Neural cell (in vitro differentiated cells): ENCODE results near the gene ACP1. TPM values are rescaled to one million over a fixed set of nuclear protein-coding genes. Genes with fewer than 3 reads are reported as not detected.

Experiments
- H2AFZ ChIP-seq: fragments of 200-600, 300-800 bp; sonication (generic), shearing (Covaris generic); 2 replicates; pipeline ENCODE4 v1.6.0; 2014; ENCODE audit warnings: low read depth, mild to moderate bottlenecking, antibody characterized with exemption, low read length, moderate library complexity
- H3F3A ChIP-seq: fragments of 200-600 bp; shearing (Covaris generic); 2 replicates; pipeline ENCODE4 v1.6.1; 2016; ENCODE audit warnings: mild to moderate bottlenecking, moderate library complexity, mixed read lengths, antibody characterized with exemption, low read length; ENCODE audit not compliant: insufficient read depth, poor library complexity, severe bottlenecking
- H3K27ac ChIP-seq: fragments of 200-600, 300-800 bp; sonication (generic), shearing (Covaris generic); 2 replicates; pipeline ENCODE4 v1.5.1; 2014; ENCODE audit warnings: mild to moderate bottlenecking, low read length, moderate library complexity
- H3K27me3 ChIP-seq: fragments of 300-800, 200-600 bp; sonication (generic), shearing (Covaris generic); 2 replicates; pipeline ENCODE4 v1.6.0; 2014; ENCODE audit warnings: mild to moderate bottlenecking, low read depth, low read length, moderate library complexity; ENCODE audit not compliant: insufficient read depth
- H3K36me3 ChIP-seq: fragments of 300-800, 200-600 bp; sonication (generic), shearing (Covaris generic); 2 replicates; pipeline ENCODE4 v1.5.1; 2014; ENCODE audit warnings: mild to moderate bottlenecking, antibody characterized with exemption, low read length, moderate library complexity; ENCODE audit not compliant: insufficient read depth
- H3K4me2 ChIP-seq: fragments of 300-800, 200-600 bp; sonication (generic), shearing (Covaris generic); 2 replicates; pipeline ENCODE4 v1.6.0; 2014; ENCODE audit warnings: mild to moderate bottlenecking, low read length
- H3K4me3 ChIP-seq: fragments of 300-800, 200-600 bp; sonication (generic), shearing (Covaris generic); 2 replicates; pipeline ENCODE4 v1.5.1; 2014; ENCODE audit warnings: mild to moderate bottlenecking, low read length, moderate library complexity
- H3K79me2 ChIP-seq: fragments of 200-600 bp; shearing (Covaris generic); replicated peaks from 2 replicates; pipeline ENCODE4 v1.6.0; 2014; ENCODE audit warnings: mild to moderate bottlenecking, low read length, moderate library complexity; ENCODE audit not compliant: insufficient read depth
- H3K9ac ChIP-seq: fragments of 300-800, 200-600 bp; sonication (generic), shearing (Covaris generic); 2 replicates; pipeline ENCODE4 v1.6.1; 2016; ENCODE audit warnings: mild to moderate bottlenecking, low read length, mixed read lengths
- H3K9me2 ChIP-seq: fragments of 200-600 bp; shearing (Covaris generic); 2 replicates; pipeline ENCODE4 v1.6.1; 2016; ENCODE audit warnings: mild to moderate bottlenecking, low read length, mixed read lengths; ENCODE audit not compliant: insufficient read depth
- H3K9me3 ChIP-seq: fragments of 200-600, 300-800 bp; sonication (generic), shearing (Covaris generic); 2 replicates; pipeline ENCODE4 v1.6.1; 2016; ENCODE audit warnings: mild to moderate bottlenecking, mixed run types, low read length, moderate library complexity, mixed read lengths
- H4K20me1 ChIP-seq: fragments of 200-600 bp; shearing (Covaris generic); 2 replicates; pipeline ENCODE4 v1.6.1; 2016; ENCODE audit warnings: mild to moderate bottlenecking, mixed run types; ENCODE audit not compliant: insufficient read depth
- EP300 ChIP-seq: fragments of 450-650 bp; conservative IDR thresholded peaks from 2 replicates; pipeline ENCODE4 v1.6.1; 2014; ENCODE audit warnings: antibody characterized with exemption, mild to moderate bottlenecking, moderate library complexity; ENCODE audit not compliant: poor library complexity, severe bottlenecking
- EZH2 ChIP-seq: fragments of 200-600, 300-800 bp; shearing (Covaris generic), sonication (generic); IDR thresholded peaks from 2 replicates; pipeline ENCODE4 v1.6.1; 2014; ENCODE audit warnings: antibody characterized with exemption, low read length, borderline replicate concordance, mild to moderate bottlenecking; ENCODE audit not compliant: insufficient read depth, poor library complexity, severe bottlenecking
- MXI1 ChIP-seq: fragments of 450-650 bp; conservative IDR thresholded peaks from 2 replicates; pipeline ENCODE4 v1.6.1; 2014; ENCODE audit warnings: antibody characterized with exemption, mild to moderate bottlenecking; ENCODE audit not compliant: poor library complexity, severe bottlenecking
- POLR2AphosphoS5 ChIP-seq: IDR thresholded peaks from 2 replicates; pipeline ENCODE4 v1.6.1; 2012
- RAD21 ChIP-seq: fragments of 450-650 bp; conservative IDR thresholded peaks from 2 replicates; pipeline ENCODE4 v1.6.1; 2014; ENCODE audit warnings: antibody characterized with exemption, mild to moderate bottlenecking, moderate library complexity
- SMC3 ChIP-seq: fragments of 450-650 bp; conservative IDR thresholded peaks from 2 replicates; pipeline ENCODE4 v1.6.1; 2014; ENCODE audit warnings: antibody characterized with exemption, mild to moderate bottlenecking, moderate library complexity; ENCODE audit not compliant: poor library complexity
- TAF1 ChIP-seq: IDR thresholded peaks from 2 replicates; pipeline ENCODE4 v1.6.1; 2012; ENCODE audit warnings: low read depth
- polyA plus RNA-seq: library from polyadenylated mRNA; depleted of rRNA; stranded (reverse); fragments of >200 nt; gene quantifications from 2 replicates; pipeline ENCODE4 v1.2.3, GENCODE V29; 2014
- TF ChIP-seq, protein P1 (sequence below): fragments of 450-650 bp; IDR thresholded peaks from 2 replicates; pipeline ENCODE4 v1.5.1; 2014; ENCODE audit warnings: antibody characterized with exemption, mild to moderate bottlenecking, moderate library complexity; ENCODE audit not compliant: poor library complexity, severe bottlenecking
- TF ChIP-seq, protein P2 (sequence below): IDR thresholded peaks from 2 replicates; pipeline ENCODE4 v1.6.1; 2012; ENCODE audit warnings: borderline replicate concordance

ACP1 gene
- polyA plus RNA-seq, 1 donor from 2014 or later, result 263 TPM

GRCh38 chr2:316381-316780, 51.6 kb downstream of the ACP1 start:
- TF ChIP-seq RAD21 (no peak), EP300 (no peak), EZH2 (no peak), POLR2AphosphoS5 (no peak), MXI1 (no peak), TAF1 (no peak), SMC3 (no peak)
- TF ChIP-seq, protein P1, sequence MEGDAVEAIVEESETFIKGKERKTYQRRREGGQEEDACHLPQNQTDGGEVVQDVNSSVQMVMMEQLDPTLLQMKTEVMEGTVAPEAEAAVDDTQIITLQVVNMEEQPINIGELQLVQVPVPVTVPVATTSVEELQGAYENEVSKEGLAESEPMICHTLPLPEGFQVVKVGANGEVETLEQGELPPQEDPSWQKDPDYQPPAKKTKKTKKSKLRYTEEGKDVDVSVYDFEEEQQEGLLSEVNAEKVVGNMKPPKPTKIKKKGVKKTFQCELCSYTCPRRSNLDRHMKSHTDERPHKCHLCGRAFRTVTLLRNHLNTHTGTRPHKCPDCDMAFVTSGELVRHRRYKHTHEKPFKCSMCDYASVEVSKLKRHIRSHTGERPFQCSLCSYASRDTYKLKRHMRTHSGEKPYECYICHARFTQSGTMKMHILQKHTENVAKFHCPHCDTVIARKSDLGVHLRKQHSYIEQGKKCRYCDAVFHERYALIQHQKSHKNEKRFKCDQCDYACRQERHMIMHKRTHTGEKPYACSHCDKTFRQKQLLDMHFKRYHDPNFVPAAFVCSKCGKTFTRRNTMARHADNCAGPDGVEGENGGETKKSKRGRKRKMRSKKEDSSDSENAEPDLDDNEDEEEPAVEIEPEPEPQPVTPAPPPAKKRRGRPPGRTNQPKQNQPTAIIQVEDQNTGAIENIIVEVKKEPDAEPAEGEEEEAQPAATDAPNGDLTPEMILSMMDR, result no peak
- TF ChIP-seq, protein P2, sequence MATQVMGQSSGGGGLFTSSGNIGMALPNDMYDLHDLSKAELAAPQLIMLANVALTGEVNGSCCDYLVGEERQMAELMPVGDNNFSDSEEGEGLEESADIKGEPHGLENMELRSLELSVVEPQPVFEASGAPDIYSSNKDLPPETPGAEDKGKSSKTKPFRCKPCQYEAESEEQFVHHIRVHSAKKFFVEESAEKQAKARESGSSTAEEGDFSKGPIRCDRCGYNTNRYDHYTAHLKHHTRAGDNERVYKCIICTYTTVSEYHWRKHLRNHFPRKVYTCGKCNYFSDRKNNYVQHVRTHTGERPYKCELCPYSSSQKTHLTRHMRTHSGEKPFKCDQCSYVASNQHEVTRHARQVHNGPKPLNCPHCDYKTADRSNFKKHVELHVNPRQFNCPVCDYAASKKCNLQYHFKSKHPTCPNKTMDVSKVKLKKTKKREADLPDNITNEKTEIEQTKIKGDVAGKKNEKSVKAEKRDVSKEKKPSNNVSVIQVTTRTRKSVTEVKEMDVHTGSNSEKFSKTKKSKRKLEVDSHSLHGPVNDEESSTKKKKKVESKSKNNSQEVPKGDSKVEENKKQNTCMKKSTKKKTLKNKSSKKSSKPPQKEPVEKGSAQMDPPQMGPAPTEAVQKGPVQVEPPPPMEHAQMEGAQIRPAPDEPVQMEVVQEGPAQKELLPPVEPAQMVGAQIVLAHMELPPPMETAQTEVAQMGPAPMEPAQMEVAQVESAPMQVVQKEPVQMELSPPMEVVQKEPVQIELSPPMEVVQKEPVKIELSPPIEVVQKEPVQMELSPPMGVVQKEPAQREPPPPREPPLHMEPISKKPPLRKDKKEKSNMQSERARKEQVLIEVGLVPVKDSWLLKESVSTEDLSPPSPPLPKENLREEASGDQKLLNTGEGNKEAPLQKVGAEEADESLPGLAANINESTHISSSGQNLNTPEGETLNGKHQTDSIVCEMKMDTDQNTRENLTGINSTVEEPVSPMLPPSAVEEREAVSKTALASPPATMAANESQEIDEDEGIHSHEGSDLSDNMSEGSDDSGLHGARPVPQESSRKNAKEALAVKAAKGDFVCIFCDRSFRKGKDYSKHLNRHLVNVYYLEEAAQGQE, result no peak
- no peaks in the 10 kb centered on the region for H3K36me3 ChIP-seq
- no peaks in the 10 kb centered on the region for H3K9me2 ChIP-seq
- H3K4me3 ChIP-seq, result no peak overlapping the region
- no peaks in the 10 kb centered on the region for H3K79me2 ChIP-seq
- H4K20me1 ChIP-seq, result no peaks in the 10 kb centered on the region
- no peak overlapping the region for H3K27ac ChIP-seq
- H3K27me3 ChIP-seq, result no peaks in the 10 kb centered on the region
- H3K9me3 ChIP-seq, result no peaks in the 10 kb centered on the region
- no peak overlapping the region for H3K9ac ChIP-seq
- no peak overlapping the region for H3K4me2 ChIP-seq
- no peaks in the 10 kb centered on the region for H3F3A ChIP-seq
- H2AFZ ChIP-seq, result no peak overlapping the region

DNA sequence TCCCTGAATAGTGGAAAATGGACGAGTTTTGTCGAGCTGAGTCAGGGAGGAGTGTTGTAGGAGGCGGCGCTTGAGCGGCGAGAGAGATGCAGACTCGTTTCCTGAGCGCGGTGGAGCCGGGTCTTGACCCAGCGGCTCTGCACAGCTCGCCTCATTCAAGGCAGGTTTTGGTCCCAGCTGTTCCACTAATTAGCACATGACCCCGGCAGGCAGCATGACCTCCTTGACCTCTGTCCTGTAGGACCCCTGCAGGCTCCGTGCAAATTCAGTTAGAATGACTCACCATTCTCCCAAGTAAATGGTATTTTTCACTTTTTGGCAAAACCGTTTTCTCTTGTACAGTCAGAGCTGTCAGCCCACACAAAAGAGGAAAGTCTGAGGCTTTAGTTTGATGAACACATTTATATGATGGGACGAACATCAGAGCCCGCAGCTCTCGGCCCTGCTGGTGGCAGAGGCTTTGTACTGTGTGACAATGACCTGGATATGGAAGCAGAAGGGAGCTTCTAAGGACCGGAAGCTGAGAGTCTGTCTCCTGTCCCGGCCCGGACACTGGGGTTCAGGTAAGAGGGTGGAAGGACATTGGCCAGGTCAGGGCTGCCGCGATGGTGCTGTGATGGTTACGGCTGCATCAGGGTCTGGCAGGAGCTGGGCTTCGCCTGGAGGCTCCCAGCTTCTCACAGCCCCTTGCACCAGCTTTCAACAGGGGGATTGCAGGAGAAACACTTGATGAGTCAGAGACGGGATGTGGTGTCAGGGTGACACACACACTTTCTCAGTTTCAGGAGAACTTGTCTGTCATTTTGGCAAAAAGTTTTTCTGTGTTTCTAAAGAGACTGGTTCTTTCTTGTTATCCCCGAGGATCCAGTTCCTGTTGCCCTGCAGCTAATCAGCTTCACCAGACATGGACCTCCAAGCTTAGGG, 53.0 kb downstream of the ACP1 start:
- Histone ChIP-seq H3K79me2 (no peaks in the 10 kb centered on the region), H3K4me2 (no peak overlapping the region), H3F3A (no peaks in the 10 kb centered on the region), H2AFZ (no peak overlapping the region), H3K4me3 (no peak overlapping the region), H3K36me3 (no peaks in the 10 kb centered on the region), H3K9me2 (no peaks in the 10 kb centered on the region), H3K27me3 (no peaks in the 10 kb centered on the region), H3K9me3 (no peaks in the 10 kb centered on the region), H4K20me1 (no peaks in the 10 kb centered on the region), H3K9ac (no peak overlapping the region), H3K27ac (no peak overlapping the region)
- no peak for TF ChIP-seq MXI1
- no peak for TF ChIP-seq EP300
- TF ChIP-seq EZH2, result no peak
- TF ChIP-seq TAF1, result no peak
